BE2C (cell line): ENCODE results near the gene POLH.
A peak's percentile ranks its signal among the peaks of the same experiment; 100 is the strongest.

Source experiments
- DNase-seq: peaks from one replicate; pipeline ENCODE4 v3.0.0-alpha.2; 2020
- H3K27me3 ChIP-seq: fragments of 250-450 bp; sonication (Bioruptor Pico); 2 replicates; pipeline ENCODE4 v1.5.1; 2020; ENCODE audit warnings: mild to moderate bottlenecking
- H3K36me3 ChIP-seq: fragments of 250-450 bp; sonication (Bioruptor Pico); 2 replicates; pipeline ENCODE4 v1.5.1; 2020; ENCODE audit warnings: mild to moderate bottlenecking
- H3K4me1 ChIP-seq: fragments of 250-450 bp; sonication (Bioruptor Pico); 2 replicates; pipeline ENCODE4 v1.5.1; 2020
- H3K4me3 ChIP-seq: 2 replicates; pipeline ENCODE4 v1.5.1; 2011; ENCODE audit warnings: low read depth, low read length
- H3K9me3 ChIP-seq: fragments of 250-450 bp; sonication (Bioruptor Pico); 2 replicates; pipeline ENCODE4 v1.5.1; 2020
- CTCF ChIP-seq: IDR thresholded peaks from 2 replicates; pipeline ENCODE4 v1.5.1; 2012; ENCODE audit warnings: mild to moderate bottlenecking, low read depth, low read length

POLH gene

GRCh38 chr6:43600595-43600994 lies 24.6 kb downstream of the POLH start:
- Histone ChIP-seq H3K27me3 (no peaks in the 10 kb centered on the region), H3K4me3 (no peak overlapping the region), H3K4me1 (peaks cover 3% of the 10 kb centered on the region; the same call in 1 of the 2 replicates), H3K36me3 (peaks cover 48% of the 10 kb centered on the region), H3K9me3 (no peaks in the 10 kb centered on the region)
- DNase-seq: no peak
- no peak for TF ChIP-seq CTCF

- Histone ChIP-seq H3K4me1 (peaks cover 3% of the 10 kb centered on the region; the same call in 1 of the 2 replicates), H3K36me3 (peaks cover 38% of the 10 kb centered on the region), H3K4me3 (no peak overlapping the region), H3K9me3 (no peaks in the 10 kb centered on the region), H3K27me3 (no peaks in the 10 kb centered on the region)
- TF ChIP-seq CTCF: no peak
- DNase-seq: no peak
Measured at GRCh38 chr6:43604174-43604573, 28.2 kb downstream of the POLH start.

- peaks cover 42% of the 10 kb centered on the region for H3K36me3 ChIP-seq
- H3K4me3 ChIP-seq: no peak overlapping the region
- H3K27me3 ChIP-seq: no peaks in the 10 kb centered on the region
- no peak for DNase-seq
- TF ChIP-seq CTCF: no peak
- H3K4me1 ChIP-seq: peaks cover 3% of the 10 kb centered on the region; the same call in 1 of the 2 replicates
- H3K9me3 ChIP-seq: no peaks in the 10 kb centered on the region
Measured at GRCh38 chr6:43606019-43606418, 30.0 kb downstream of the POLH start.

- Histone ChIP-seq H3K27me3 (no peaks in the 10 kb centered on the region), H3K36me3 (peaks cover 36% of the 10 kb centered on the region), H3K4me1 (peaks cover 3% of the 10 kb centered on the region; the same call in 1 of the 2 replicates), H3K9me3 (no peaks in the 10 kb centered on the region), H3K4me3 (no peak overlapping the region)
- DNase-seq: peak; percentile 81
- TF ChIP-seq CTCF: peak; percentile 91
Measured at GRCh38 chr6:43608310-43608763, 32.4 kb downstream of the POLH start.

GRCh38 chr6:43608807-43609206 lies 32.8 kb downstream of the POLH start:
- Histone ChIP-seq H3K9me3 (no peaks in the 10 kb centered on the region), H3K4me3 (no peak overlapping the region), H3K27me3 (no peaks in the 10 kb centered on the region), H3K36me3 (peaks cover 36% of the 10 kb centered on the region), H3K4me1 (peaks cover 4% of the 10 kb centered on the region)
- no peak for TF ChIP-seq CTCF
- no peak for DNase-seq

GRCh38 chr6:43609402-43609801 lies 33.4 kb downstream of the POLH start:
- Histone ChIP-seq H3K36me3 (peaks cover 41% of the 10 kb centered on the region), H3K4me1 (peaks cover 5% of the 10 kb centered on the region; the same call in 1 of the 2 replicates)
- no peak for TF ChIP-seq CTCF

More at GRCh38 chr6:43609402-43609801, 33.4 kb downstream of the POLH start:
- H3K27me3 ChIP-seq: no peaks in the 10 kb centered on the region
- no peak overlapping the region for H3K4me3 ChIP-seq
- no peak for DNase-seq
- no peaks in the 10 kb centered on the region for H3K9me3 ChIP-seq
